GM19395 (cell line): ENCODE data around the gene VAV2.
"Not testable (repeated sequence)": the region's sequence is repeated elsewhere in the genome, so short reads cannot be mapped to it uniquely, and the experiment has no call there.

ENCODE experiments used
- ATAC-seq: cut with Tn5 transposase; IDR thresholded peaks from one replicate; pipeline ENCODE4 v1.9.1; 2021; ENCODE audit warnings: mild to moderate bottlenecking, moderate library complexity; ENCODE audit not compliant: unreplicated experiment

VAV2 gene

DNA sequence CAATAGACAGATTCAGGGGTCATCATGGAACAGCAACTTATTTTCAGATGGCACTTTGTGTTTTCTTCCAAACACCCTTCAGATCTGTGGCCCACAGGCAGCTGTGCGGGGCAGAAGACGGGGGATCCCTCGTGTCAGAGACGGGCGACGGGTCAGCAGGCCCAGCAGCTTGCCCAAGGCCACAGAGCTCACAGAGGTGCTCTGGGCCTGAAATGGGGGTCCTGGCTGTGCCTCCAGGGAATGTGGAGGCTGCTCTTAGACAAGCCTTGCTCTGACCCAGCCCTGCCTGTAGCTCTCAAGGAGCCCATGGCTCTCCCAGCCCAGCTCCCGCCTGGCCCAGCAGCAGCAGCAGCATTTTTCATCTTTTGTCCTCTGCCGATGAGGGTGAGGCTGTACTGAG is 213.0 kb downstream of the VAV2 start:
- ATAC-seq = no peak

DNA sequence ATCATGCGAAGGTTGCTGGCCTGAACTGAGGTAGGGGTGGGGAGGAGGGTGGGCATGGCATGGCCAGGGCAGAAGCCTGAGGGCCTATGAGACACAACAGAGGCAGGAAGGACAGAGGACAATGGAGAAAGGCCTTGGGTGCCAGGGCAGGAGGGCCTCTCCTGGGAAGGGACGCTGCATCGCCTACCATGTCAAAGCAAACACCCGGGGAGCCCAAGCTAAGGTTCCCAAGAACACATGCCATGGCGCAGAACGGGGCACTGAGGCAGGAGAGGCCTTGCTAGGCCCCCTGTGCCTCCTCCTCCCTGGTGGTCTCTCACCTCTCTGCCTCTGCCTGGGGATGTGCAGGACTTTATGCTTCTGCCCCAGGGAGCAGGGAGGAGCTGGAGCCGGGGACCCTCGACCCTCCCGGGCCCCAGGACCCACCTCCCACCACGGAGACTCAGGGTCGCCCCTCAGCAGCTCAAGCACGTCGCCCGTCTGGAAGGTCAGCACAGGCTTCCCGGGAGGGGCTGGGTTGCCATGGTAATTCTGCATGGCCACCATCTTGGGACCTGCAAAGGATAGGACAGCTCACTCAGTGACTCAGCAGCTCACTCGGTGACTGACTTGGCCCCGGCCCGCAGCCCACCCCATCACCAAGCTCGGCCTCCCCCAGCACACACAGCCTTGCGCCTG is 213.6 kb downstream of the VAV2 start:
- ATAC-seq = no peak

DNA sequence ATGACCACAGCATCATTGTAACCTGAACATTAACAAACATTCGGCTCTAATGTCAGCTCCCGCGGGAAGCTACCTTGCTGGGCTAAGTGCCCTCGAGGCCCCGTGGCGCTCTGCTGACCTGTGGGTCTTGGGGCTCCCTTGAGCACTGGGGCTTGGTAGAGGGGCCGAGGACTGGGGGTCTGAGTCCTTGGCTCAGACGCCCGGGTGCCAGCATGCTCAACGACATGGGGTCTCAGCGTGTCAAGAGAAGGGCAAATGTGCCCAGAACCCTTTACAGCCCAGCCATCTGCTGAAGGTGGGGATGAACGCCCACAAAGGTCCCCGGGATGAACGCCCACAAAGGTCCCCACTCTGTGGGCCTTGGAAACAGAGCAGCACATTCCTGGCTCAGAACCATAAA is 214.3 kb downstream of the VAV2 start:
- ATAC-seq = no peak

DNA sequence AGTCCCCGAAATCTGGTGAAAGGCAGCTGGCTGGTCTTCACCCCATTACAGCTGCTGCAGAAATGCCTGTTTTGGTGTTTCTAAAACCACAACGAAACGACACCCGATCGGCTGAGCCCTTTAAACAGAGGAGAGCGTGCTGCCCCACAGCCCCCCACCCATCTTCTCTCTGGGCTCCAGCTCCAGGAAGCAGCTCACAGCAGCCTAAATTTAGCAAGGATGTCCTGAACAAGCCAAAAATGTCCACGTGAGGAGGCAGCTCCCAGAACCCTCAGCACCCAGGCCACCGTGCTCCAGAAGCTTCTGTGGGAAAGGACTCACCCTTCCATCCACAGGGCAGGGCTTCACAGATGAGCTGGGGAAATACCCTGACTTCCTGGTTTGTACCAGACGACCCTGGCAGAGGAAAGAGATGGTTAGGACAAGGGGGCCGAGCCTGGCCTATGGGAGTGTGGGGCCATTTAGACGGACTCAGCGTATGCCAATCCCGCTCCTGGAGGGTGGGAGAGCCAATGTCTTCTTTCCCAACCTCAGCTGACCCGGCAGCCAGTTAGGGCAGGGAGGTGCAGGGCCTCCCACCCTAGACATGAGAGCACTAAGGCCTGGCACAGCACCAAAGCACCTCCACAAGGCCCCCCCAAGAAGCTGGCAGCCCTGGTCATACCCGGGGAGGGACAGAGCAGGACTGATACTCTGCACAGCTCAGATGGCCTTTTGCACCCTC is 214.9 kb downstream of the VAV2 start:
- no peak for ATAC-seq

GRCh38 chr9:133775951-133776905 is 215.9 kb downstream of the VAV2 start:
- ATAC-seq = no peak

DNA sequence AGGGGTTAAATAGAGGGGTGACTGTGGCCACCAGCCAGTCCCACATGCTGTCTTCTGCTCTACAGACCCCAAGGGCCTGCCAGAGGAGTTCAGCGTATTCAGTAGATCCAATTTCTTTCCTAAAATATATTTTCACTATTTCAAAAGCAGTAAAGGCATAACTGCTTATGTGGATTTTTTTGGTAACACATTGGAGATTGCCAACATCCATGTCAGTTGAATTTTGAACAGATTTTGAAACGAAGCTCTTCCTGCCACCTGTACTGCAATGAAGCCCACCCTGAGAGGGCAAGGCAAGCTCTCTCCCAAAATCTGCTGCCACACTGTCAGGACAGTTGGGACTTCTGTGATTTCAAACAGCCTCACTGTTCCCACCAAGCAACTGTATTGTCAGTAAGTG is 216.8 kb downstream of the VAV2 start:
- no peak for ATAC-seq

- no peak for ATAC-seq
Measured at GRCh38 chr9:133774799-133775198, 217.3 kb downstream of the VAV2 start.

GRCh38 chr9:133773889-133774655 is 218.1 kb downstream of the VAV2 start:
- ATAC-seq = no peak

GRCh38 chr9:133772581-133772980 is 219.5 kb downstream of the VAV2 start:
- no peak for ATAC-seq

GRCh38 chr9:133771486-133772482 is 220.3 kb downstream of the VAV2 start:
- no peak for ATAC-seq

- ATAC-seq = no peak
Measured at GRCh38 chr9:133770076-133770777, 221.9 kb downstream of the VAV2 start.

DNA sequence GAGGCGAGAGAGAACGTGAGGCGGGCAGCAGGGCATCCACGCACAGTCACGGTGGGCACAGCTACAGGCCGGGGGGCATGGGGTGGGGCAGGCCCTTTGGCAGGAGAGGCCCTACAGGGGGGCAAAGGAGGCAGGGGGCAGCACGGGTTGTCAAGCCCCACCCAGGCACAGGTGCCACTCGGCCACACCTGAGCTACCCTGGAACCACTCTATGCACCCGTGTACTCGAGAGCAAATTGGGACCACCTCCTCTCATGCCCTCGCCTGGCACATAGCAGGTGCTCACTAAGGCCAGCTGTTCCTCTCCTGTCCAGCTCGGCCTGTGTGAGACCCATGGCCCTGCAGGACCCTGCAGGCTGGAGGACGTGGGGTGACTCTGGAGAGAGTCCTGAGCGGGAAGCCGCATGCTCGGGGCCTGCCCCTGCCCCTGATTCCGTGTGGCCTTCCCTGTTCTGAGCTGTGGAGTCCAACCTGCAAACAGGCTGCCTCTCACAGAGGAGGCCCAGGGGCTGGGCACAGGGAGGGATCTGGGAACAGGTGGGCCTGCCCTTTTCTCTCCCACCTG is 222.5 kb downstream of the VAV2 start:
- no peak for ATAC-seq

DNA sequence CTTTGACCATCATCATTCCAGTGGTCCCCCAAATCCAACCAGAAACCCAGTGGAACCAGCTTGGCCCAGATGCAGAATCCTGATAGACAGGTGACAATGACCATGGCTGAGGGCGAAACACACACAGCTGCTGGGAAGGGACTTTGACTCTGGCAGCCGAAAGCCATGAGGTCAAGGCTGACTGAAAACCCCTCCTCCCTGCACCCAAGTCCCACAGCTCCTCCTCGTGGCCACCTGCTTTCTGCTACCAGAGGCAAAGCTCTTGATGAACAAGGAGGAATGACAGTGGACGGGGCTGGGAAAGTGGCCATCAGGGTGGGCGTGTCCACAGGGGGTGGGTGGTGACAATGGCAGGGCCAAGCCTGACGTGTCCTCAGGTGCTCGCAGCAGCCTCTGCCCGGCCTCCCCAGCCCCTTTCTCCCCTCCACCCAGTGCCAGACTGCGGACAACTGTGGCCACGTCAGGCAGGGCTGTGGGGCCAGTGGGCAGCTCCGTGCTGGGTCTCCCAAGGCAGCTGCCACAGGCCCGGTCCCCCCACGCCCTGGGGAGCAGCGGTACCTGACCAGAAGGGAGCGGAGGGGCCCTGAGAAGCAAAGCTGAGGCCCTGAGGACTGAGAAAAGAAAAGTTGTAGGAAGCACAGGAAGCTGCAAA is 223.1 kb downstream of the VAV2 start:
- ATAC-seq = no peak

- ATAC-seq = no peak
Measured at GRCh38 chr9:133768371-133768858, 223.7 kb downstream of the VAV2 start.

DNA sequence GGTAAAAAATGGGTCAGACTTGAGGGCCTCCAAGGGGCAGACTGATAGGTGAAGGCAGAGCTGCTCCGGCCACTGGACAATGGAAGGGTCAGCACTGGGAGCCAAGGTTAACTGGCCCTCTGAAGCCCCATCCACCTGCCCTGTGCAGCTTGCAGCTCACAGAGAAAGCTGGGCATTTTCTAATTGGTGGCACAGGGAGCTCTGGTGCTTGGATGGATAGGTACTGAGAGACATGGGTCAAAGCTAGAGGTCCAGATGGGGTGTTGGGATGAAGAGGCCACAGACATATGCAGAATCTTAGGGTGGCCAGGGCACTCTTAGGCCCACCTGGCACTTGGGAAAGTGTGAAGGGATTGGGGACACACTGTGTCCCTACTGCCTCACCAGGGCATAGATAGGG is 224.5 kb downstream of the VAV2 start:
- ATAC-seq = no peak

DNA sequence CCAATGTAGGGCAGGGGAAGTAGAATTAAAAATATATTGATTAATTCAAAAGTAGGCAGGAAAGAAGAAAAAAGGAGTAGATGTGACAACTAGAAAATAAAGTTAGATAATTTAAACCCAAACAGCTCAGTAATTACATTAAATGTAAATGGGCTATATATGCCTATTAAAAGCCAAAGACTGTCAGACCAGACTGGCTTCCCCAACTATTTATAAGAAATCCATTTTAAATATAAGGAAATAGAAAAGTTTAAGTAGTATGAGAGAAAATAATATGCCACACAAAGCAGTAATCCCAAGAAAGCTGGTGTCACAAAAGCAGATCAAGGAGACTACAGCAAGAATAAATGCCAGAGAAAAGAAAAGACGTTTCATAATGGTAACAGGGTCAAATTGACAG is 225.1 kb downstream of the VAV2 start:
- ATAC-seq = no peak

DNA sequence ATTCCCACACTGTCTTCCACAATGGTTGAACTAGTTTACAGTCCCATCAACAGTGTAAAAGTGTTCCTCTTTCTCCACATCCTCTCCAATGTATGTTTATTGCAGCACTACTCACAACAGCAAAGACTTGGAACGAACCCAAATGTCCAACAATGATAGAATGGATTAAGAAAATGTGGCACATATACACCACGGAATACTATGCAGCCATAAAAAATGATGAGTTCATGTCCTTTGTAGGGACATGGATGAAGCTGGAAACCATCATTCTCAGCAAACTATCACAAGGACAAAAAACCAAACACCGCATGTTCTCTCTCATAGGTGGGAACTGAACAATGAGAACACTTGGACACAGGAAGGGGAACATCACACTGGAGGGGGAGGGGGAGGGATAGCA is 225.9 kb downstream of the VAV2 start:
- ATAC-seq = not testable (repeated sequence)
